Activated naive CD8-positive, alpha-beta T cell treated with anti-CD3 and anti-CD28 coated beads for 36 hours (primary cell): Measurements from ENCODE around the gene PTPRD. TPM values are rescaled to one million over a fixed set of nuclear protein-coding genes. Genes with fewer than 3 reads are reported as not detected.

Source experiments
- DNase-seq: peaks from one replicate; pipeline ENCODE4 v3.0.0; 2021
- H3K27ac Mint-ChIP-seq: one replicate; pipeline ENCODE4 v1.8.0; 2022; ENCODE audit warnings: mild to moderate bottlenecking, moderate library complexity, mixed read lengths
- H3K27me3 Mint-ChIP-seq: one replicate; pipeline ENCODE4 v1.8.0; 2022; ENCODE audit warnings: mild to moderate bottlenecking, mixed read lengths
- H3K36me3 Mint-ChIP-seq: one replicate; pipeline ENCODE4 v1.8.0; 2021; ENCODE audit warnings: mild to moderate bottlenecking, mixed read lengths
- H3K4me1 Mint-ChIP-seq: one replicate; pipeline ENCODE4 v1.8.0; 2021; ENCODE audit warnings: mixed read lengths
- H3K4me3 Mint-ChIP-seq: one replicate; pipeline ENCODE4 v1.8.0; 2022; ENCODE audit warnings: mild to moderate bottlenecking, moderate library complexity, mixed read lengths
- H3K9me3 Mint-ChIP-seq: one replicate; pipeline ENCODE4 v1.8.0; 2022; ENCODE audit warnings: mixed read lengths
- total RNA-seq, 2 experiments: library from RNA; stranded (reverse); gene quantifications; one replicate each; pipeline ENCODE4 v1.2.3, GENCODE V29; 2021

Gene PTPRD
- total RNA-seq, 2 experiments from 2014 or later = 0.16 to 0.18 TPM

DNA sequence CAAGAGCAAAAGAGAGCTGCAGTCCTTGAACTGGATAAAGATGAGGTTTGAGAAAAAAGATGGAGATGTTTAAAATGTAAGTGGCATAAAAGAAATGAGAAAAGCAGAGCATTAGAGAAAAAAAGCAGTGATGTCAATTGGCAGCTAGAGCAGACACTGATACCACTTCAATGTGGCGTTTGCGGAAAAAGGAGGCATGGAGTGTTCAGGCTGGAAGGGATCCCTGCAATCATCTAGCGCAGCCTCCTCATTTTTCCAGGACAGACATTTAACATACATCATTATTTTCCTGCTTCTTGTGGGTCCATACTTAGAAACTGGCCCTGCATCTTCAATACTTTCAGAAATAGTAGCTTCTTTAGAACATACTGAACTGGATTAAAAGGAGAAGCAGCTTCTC is 563.8 kb downstream of the PTPRD start:
- no peaks in the 10 kb centered on the region for H3K36me3 Mint-ChIP-seq
- H3K27me3 Mint-ChIP-seq = no peaks in the 10 kb centered on the region
- DNase-seq = no peak
- H3K27ac Mint-ChIP-seq = no peak overlapping the region
- no peaks in the 10 kb centered on the region for H3K9me3 Mint-ChIP-seq
- no peaks in the 10 kb centered on the region for H3K4me1 Mint-ChIP-seq
- no peak overlapping the region for H3K4me3 Mint-ChIP-seq

DNA sequence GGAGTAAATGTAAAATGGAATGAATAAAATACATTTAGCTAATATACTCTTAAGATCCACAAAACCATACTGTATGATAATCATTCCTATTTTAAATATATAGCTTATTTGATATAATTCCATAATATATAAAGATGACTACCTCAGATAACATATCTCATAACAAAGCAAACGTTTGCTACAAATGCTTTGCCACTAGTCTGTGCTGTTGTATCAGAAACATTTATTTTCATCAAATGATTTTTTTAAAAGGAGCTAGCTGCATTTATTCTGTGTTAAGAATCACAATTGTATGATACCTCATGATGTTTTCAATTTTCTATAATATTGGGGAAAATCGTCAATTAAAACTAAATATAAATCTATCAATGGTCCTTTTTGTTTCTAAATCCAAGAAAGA is 567.2 kb downstream of the PTPRD start:
- H3K9me3 Mint-ChIP-seq = no peaks in the 10 kb centered on the region
- H3K27me3 Mint-ChIP-seq = no peaks in the 10 kb centered on the region
- H3K4me1 Mint-ChIP-seq = no peaks in the 10 kb centered on the region
- H3K36me3 Mint-ChIP-seq = no peaks in the 10 kb centered on the region
- no peak overlapping the region for H3K27ac Mint-ChIP-seq
- no peak overlapping the region for H3K4me3 Mint-ChIP-seq
- DNase-seq = no peak

DNA sequence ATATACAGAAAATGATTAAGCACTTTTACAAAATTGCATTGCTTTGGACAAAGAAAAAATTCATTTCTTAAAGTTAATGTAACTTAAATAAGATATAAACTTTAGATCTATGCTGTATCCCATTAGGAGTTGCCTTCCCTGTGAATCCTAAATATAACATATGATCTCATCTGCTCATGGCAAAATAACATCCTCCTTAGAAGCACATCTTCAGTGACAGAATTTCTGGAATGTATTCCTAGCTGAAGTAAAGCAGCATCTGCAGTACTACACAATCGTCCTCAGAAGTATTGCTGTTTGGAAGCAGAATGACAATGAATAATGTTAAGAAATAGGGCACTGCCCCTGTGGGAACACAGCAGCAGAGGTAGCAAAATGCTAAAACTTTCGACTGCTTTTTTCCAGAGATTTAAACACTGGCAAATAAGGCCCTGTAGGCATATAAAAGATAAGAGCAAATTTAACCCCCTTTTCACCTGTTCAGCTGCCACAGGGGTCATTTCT is 571.0 kb downstream of the PTPRD start:
- H3K27ac Mint-ChIP-seq = no peak overlapping the region
- no peak for DNase-seq
- no peaks in the 10 kb centered on the region for H3K36me3 Mint-ChIP-seq
- H3K9me3 Mint-ChIP-seq = no peaks in the 10 kb centered on the region
- no peaks in the 10 kb centered on the region for H3K4me1 Mint-ChIP-seq
- no peaks in the 10 kb centered on the region for H3K27me3 Mint-ChIP-seq
- no peak overlapping the region for H3K4me3 Mint-ChIP-seq

DNA sequence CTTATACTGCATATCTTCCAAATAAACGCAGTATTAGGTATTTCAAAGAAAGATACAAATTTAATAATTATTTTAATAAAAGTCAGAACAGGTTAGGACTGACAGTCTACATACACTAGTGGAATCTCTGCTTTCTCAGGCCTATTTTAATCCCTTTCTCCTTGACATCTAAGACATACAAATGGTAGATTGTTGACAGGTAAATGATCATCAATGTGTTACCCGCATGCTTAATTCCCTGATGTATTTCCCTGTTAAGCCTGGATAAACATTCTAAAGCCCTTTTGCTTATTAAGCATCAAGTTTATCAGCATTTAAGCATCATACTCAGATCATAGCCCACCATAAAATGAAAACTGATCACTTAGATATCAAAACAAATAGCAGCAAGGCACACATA is 576.7 kb downstream of the PTPRD start:
- Mint-ChIP-seq H3K27me3 (no peaks in the 10 kb centered on the region), H3K4me1 (no peaks in the 10 kb centered on the region), H3K9me3 (no peaks in the 10 kb centered on the region), H3K4me3 (no peak overlapping the region), H3K36me3 (no peaks in the 10 kb centered on the region), H3K27ac (no peak overlapping the region)
- DNase-seq = no peak

DNA sequence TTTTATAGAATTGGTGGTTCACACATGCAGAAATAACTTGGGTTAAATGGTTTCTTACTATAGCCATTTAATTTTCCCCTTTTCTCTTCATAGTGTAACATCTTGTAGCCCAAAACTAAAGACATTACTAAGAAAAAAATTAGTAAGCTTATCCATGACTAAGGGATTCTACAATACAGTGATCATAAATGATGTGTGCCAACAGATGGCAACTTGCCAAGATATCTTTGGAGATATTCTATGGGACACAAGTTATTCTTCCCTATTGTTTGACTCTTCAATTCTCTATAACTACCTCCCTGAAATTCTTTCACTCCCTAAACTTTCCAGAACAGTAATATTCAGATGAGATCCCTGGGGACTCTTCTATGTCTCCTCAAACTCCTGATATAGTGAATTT is 580.6 kb downstream of the PTPRD start:
- Mint-ChIP-seq H3K27ac (no peak overlapping the region), H3K4me1 (no peaks in the 10 kb centered on the region), H3K4me3 (no peak overlapping the region), H3K9me3 (peaks cover 6% of the 10 kb centered on the region), H3K36me3 (no peaks in the 10 kb centered on the region), H3K27me3 (no peaks in the 10 kb centered on the region)
- DNase-seq = no peak

DNA sequence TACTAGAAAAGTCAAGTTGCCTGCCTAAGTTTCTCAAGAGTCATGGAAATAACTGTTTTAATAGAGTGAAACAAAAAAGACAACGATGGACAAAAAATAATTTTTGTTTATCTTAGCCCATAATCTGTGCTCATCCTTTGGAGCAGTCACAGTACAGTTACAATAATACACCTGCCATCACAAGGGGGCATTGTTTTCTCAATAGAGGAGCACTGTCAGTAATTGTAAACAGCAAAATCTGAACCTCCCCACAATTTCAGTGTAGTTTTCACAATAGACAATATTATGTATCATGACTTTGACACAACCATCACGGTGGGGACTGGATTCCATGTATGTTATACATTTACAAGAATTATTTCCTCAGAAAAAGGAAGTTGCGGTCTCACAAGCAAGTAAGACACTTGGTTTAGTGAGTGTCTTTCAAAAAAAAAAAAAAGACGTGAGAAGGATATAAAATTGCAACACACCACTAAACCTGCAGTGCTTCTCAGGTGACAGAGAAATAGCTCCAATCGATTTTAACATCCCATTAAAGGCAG is 586.3 kb downstream of the PTPRD start:
- Mint-ChIP-seq H3K27me3 (no peaks in the 10 kb centered on the region), H3K27ac (no peak overlapping the region), H3K4me1 (no peaks in the 10 kb centered on the region), H3K36me3 (no peaks in the 10 kb centered on the region), H3K9me3 (peaks cover 9% of the 10 kb centered on the region), H3K4me3 (no peak overlapping the region)
- DNase-seq = no peak

DNA sequence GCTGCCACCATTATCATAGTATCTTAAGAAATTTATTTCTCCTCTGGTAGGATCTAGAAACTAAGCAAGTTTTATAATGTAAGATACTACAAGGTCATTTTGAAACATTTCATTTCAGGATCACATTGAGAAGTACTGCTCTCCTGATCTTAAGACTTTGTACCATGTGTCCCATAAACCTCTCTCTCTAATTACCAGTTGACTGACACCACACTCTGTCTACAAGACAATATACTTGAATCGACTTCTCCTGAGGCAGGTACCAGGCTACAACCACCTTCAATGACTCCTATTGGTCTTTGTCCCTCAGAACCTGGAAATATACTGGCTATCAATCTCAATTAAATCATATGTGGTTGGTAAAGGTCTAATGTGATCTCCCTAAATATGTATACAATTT is 597.0 kb downstream of the PTPRD start:
- H3K27me3 Mint-ChIP-seq = no peaks in the 10 kb centered on the region
- no peaks in the 10 kb centered on the region for H3K4me1 Mint-ChIP-seq
- H3K9me3 Mint-ChIP-seq = peaks cover 1% of the 10 kb centered on the region
- no peaks in the 10 kb centered on the region for H3K36me3 Mint-ChIP-seq
- H3K4me3 Mint-ChIP-seq = no peak overlapping the region
- no peak for DNase-seq
- no peak overlapping the region for H3K27ac Mint-ChIP-seq

DNA sequence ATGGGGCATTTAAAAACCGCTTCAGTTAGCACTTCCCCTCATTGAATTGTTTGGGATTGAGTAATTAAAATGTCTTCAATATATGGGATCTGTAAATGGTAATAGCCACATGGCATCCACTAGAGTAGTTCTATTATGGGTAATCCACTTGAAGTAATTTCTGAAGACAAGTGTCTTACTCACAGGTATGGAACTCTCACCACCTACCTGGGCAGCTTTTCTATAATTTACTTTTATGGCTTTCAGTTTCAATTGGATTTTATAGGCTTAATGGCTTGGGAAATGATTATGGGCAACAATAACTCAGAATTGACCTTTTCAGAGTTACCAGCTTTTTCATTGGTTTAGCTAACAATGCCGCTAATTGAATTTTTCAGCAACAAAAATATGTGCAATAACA is 597.9 kb downstream of the PTPRD start:
- Mint-ChIP-seq H3K27me3 (no peaks in the 10 kb centered on the region), H3K9me3 (peaks cover 1% of the 10 kb centered on the region), H3K27ac (no peak overlapping the region), H3K4me1 (no peaks in the 10 kb centered on the region), H3K4me3 (no peak overlapping the region), H3K36me3 (no peaks in the 10 kb centered on the region)
- DNase-seq = no peak

DNA sequence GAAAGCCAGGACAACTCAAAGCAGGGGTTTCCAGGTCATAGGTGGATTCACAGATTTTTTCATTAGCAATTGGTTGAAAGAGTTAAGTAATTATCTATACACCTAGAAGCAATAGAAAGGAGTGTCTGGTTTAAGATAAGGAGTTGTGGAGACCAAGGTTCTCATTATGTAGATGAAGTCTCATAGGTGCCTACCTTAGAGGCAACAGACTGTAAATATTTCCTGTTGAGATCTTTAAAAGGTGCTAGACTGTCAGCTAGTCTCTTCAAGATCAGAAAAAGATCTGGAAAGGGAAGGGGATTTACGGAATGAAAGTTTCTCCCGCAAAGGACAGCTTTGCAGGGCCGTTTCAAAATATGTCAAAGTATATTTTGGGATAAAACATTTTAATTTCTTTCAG is 603.4 kb downstream of the PTPRD start:
- H3K36me3 Mint-ChIP-seq = no peaks in the 10 kb centered on the region
- no peak for DNase-seq
- H3K27me3 Mint-ChIP-seq = no peaks in the 10 kb centered on the region
- no peak overlapping the region for H3K27ac Mint-ChIP-seq
- no peak overlapping the region for H3K4me3 Mint-ChIP-seq
- no peaks in the 10 kb centered on the region for H3K9me3 Mint-ChIP-seq
- no peaks in the 10 kb centered on the region for H3K4me1 Mint-ChIP-seq

DNA sequence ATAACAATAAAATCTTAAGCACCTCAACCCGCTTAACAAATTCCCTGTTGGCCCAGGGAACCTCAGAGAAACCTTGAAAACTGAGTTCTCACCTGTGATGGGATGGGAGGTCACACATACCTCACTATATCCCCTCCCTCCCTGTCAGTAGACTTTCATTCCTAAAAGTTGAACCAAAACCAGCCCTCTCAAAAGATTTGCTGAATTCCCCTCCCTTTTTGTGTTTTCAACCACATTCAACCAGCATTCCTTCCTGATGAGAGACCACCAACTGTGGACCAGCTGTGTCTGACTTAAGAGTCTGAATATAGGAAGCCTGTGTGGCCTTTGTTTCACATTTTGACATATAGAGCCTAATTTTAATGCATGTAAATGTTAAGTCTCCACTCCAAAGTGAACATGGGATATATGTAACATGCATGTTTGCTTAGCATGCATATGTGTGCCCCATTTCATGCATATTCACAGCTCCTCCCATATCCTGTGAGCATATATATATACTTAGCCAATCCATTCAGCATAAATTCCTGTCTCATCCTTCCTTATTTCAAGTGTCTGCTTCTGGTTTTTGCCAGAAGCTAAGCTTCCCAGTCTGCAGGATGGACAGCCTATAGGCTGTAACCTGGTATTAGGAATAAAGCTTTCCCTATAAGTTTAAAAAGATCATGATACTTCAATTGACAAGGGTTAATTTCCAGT is 604.6 kb downstream of the PTPRD start:
- no peak overlapping the region for H3K27ac Mint-ChIP-seq
- no peaks in the 10 kb centered on the region for H3K27me3 Mint-ChIP-seq
- no peak overlapping the region for H3K4me3 Mint-ChIP-seq
- H3K36me3 Mint-ChIP-seq = no peaks in the 10 kb centered on the region
- H3K9me3 Mint-ChIP-seq = no peaks in the 10 kb centered on the region
- H3K4me1 Mint-ChIP-seq = no peaks in the 10 kb centered on the region
- DNase-seq = no peak

DNA sequence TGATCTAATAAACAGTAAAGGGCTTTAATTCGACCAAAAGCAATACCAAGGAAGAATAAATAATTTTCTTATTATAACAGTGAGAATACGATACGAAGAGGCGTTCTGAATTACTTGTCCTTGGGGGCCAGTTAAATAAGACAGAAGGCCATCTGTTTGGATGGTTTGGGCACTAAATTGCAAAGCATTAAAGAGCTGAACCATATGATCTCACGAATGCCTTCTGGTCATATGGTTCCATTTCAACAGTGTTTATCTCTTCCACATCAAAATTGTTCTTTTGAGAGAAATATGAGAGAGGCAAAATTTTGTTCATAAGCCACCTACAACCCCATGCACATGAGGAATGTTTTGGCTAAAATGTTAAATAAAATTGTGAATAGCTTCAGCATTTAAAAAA is 605.4 kb downstream of the PTPRD start:
- Mint-ChIP-seq H3K36me3 (no peaks in the 10 kb centered on the region), H3K27ac (no peak overlapping the region), H3K9me3 (no peaks in the 10 kb centered on the region), H3K4me1 (no peaks in the 10 kb centered on the region), H3K27me3 (no peaks in the 10 kb centered on the region), H3K4me3 (no peak overlapping the region)
- DNase-seq = no peak

DNA sequence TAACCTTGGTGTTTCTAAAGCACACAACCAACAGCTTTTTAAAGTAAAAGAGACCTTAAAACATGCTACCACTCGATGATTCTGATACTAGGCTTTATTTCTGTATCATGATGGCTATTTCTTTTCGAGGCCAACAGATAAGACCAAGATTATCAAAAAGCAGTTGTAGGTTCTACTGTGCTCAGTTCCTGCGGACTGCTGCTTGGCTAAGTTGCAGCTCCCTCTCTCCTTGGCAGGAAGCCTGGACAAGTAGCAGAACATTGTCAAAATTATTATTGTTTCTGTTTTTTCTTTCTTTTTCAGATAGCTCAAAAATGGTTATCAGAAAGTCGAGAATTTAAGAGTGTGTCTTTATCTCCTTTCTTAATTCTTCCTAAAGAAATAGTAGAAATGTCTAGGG is 607.6 kb downstream of the PTPRD start:
- no peaks in the 10 kb centered on the region for H3K9me3 Mint-ChIP-seq
- H3K27me3 Mint-ChIP-seq = no peaks in the 10 kb centered on the region
- DNase-seq = no peak
- H3K36me3 Mint-ChIP-seq = no peaks in the 10 kb centered on the region
- H3K4me3 Mint-ChIP-seq = no peak overlapping the region
- H3K27ac Mint-ChIP-seq = no peak overlapping the region
- no peaks in the 10 kb centered on the region for H3K4me1 Mint-ChIP-seq

DNA sequence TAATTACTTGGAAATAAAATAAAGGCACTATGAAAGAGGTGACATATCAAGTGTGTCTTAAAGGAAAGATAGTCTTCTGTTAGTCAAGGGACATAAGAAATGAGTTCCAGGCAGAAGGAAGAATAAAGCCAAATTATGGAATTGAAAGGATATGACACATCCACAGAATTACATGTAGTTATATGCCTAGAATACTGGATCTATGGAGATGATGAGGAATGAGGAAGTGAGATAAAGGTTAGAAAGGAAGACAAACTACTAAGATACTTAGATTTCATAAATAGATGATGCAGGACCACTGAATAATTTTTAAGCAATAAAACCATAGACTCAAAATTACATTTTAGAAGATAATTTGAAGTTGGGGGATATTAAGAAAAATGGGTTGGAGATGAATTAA is 609.8 kb downstream of the PTPRD start:
- Mint-ChIP-seq H3K27ac (no peak overlapping the region), H3K4me1 (no peaks in the 10 kb centered on the region), H3K27me3 (no peaks in the 10 kb centered on the region), H3K4me3 (no peak overlapping the region), H3K36me3 (no peaks in the 10 kb centered on the region), H3K9me3 (no peaks in the 10 kb centered on the region)
- DNase-seq = no peak

DNA sequence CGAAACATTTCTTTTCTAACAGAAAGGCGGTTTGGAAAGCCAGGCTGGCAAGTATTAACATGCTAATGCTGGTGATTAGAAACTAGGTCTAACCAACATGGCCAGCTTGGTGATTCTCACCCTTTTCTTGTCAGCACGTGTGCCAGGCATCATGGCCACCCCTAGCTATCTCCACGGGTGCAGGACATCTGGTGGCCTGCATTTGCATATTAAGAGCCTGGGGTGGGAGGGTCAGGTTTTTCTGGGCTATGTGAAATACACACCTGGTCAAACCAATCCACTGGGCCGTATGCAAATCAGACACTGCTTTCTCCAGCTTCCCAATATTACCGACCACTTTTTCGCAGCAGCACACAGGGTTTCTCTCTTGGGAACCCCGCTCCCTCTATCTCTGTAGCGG is 612.1 kb downstream of the PTPRD start:
- DNase-seq = no peak
- Mint-ChIP-seq H3K27me3 (no peaks in the 10 kb centered on the region), H3K4me1 (no peaks in the 10 kb centered on the region), H3K9me3 (no peaks in the 10 kb centered on the region), H3K4me3 (no peak overlapping the region), H3K27ac (no peak overlapping the region), H3K36me3 (no peaks in the 10 kb centered on the region)

DNA sequence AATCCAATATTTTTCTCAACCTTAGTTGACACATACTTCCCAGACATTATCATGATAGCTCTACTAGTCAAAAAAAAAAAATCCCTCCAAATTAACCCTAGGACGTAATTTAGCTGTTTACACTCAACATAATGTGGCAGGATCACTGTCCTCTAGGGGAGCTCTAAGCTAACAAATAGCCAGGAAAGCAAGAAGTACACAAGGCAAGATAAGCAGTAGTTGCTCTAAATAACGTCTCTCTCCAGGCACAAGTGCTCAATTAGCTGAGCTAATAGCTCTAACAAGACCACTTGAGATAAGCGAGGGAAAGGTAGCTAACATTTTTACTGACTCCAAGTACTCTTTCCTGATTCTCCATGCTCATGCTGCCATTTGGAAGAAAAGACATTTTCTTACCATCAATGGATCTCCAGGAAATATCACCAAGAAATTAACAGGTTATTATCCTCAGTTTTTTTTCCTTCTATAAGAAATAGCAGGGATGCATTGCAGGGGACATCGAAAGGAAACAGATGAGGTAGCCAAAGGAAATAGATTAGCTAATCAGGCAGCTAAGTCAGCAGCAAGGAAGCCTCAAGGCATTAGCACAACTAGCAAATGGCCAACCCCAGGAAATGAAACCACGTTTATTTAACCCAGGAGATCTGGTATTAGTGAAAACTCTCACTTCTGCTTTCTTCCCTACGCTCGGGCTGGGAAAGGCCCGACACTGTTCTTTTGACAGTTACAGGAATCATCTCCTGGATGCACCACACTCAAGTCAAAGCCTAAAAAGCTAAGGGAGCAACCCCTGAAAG is 614.1 kb downstream of the PTPRD start:
- no peak for DNase-seq
- Mint-ChIP-seq H3K4me1 (no peaks in the 10 kb centered on the region), H3K9me3 (no peaks in the 10 kb centered on the region), H3K4me3 (no peak overlapping the region), H3K27me3 (no peaks in the 10 kb centered on the region), H3K27ac (no peak overlapping the region), H3K36me3 (no peaks in the 10 kb centered on the region)

DNA sequence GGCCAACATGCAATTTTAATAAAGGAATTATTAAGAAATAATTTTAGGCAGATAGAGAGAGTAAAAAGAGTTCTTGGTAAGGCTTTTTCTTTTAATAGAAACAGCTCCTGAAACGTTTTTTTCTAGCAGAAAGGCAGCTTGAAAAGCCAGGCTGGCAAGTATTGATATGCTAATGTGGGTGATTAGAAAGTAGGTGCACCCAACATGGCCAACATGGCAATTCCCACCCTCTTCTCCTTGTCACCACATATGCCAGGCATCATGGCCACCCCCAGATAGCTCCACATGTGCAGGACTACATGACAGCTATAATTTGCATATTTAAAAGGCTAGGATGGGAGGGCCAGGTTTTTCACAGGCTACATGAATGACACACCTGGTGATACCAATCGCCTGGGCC is 615.2 kb downstream of the PTPRD start:
- Mint-ChIP-seq H3K4me3 (no peak overlapping the region), H3K4me1 (no peaks in the 10 kb centered on the region), H3K36me3 (no peaks in the 10 kb centered on the region), H3K27me3 (no peaks in the 10 kb centered on the region), H3K27ac (no peak overlapping the region), H3K9me3 (no peaks in the 10 kb centered on the region)
- no peak for DNase-seq
